Ovary (tissue), 9 donors: ENCODE measurements around the gene CTNNBL1. TPM values are rescaled to one million over a fixed set of nuclear protein-coding genes. Genes with fewer than 3 reads are reported as not detected.

ENCODE experiments used
- DNase-seq, 5 donors: peaks; one replicate each; pipeline ENCODE4 v3.0.0-alpha.2; 2019 to 2020
- H3K27ac ChIP-seq, 2 donors: fragments of 200-600 bp; one replicate each; pipeline versions ENCODE4 v1.5.1 to v1.8.0; 2019 to 2022
- H3K27me3 ChIP-seq: fragments of 200-600 bp; one replicate; pipeline ENCODE4 v1.8.0; 2022
- H3K36me3 ChIP-seq: fragments of 200-600 bp; sonication (generic); one replicate; pipeline ENCODE4 v1.5.1; 2019
- H3K4me1 ChIP-seq: one replicate; pipeline ENCODE4 v1.8.1; 2013; ENCODE audit warnings: mild to moderate bottlenecking, moderate library complexity; ENCODE audit not compliant: insufficient read depth
- H3K4me3 ChIP-seq: fragments of 200-600 bp; sonication (generic); one replicate; pipeline ENCODE4 v1.5.1; 2017
- H3K9me3 ChIP-seq, 2 donors: fragments of 200-600 bp in 1 of 2; sonication (generic) in 1 of 2; one replicate each; pipeline versions ENCODE4 v1.5.1 to v1.8.1; 2013 to 2019; ENCODE audit warnings: mild to moderate bottlenecking in 1 of 2, moderate library complexity in 1 of 2
- CTCF ChIP-seq, 3 donors: fragments of 450-650 bp in 2 of 3; fragments of 200-600 bp in 1 of 3; IDR thresholded peaks; one replicate each; pipeline versions ENCODE4 v1.5.1 to v1.8.0; 2016 to 2022; ENCODE audit warnings: antibody characterized with exemption in 3 of 3, mild to moderate bottlenecking in 1 of 3
- EP300 ChIP-seq: sonication (generic); formaldehyde crosslinking; IDR thresholded peaks from one replicate; pipeline ENCODE4 v1.6.1; 2017; ENCODE audit warnings: antibody characterized with exemption
- POLR2A ChIP-seq: fragments of 450-650 bp; IDR thresholded peaks from one replicate; pipeline ENCODE4 v1.6.1; 2017; ENCODE audit warnings: antibody characterized with exemption, mild to moderate bottlenecking, moderate library complexity
- WGBS, 3 donors: extraction: QIAGEN DNeasy Blood & Tissue Kit in 1 of 3; methylation state at CpG; one replicate each; pipeline versions ENCODE4 v1.1.5 to v1.1.7; 2013 to 2017; 5-methylcytosine and 5-hydroxymethylcytosine counted together
- intact Hi-C, 4 donors: fragments of 100-400 bp; cut with DNase I; formaldehyde crosslinking; loops; one replicate each; pipeline versions ENCODE4 v1.11.0 to v1.15.1; 2022 to 2023
- polyA plus RNA-seq, 2 donors: library from polyadenylated mRNA; stranded (reverse); fragments of 200-250 nt in 1 of 2; fragments of 350-450 nt in 1 of 2; fragmentation: Illumina TruSeq in 1 of 2; extraction: RNeasy Lipid Tissue Mini Kit (QIAGEN cat#74804) in 1 of 2; gene quantifications; one replicate each; pipeline ENCODE4 v1.2.3, GENCODE V29; 2013 to 2014
- total RNA-seq, 7 donors: library from RNA; depleted of rRNA in 2 of 7; stranded (reverse); fragments of >200 nt in 2 of 7; fragmentation: NEBNext Ultra II Directional in 3 of 7; extraction: Animal tissue kit (Norgen Biotek cat#: 25700) in 3 of 7; gene quantifications; one replicate each; pipeline versions ENCODE4 v1.1.0 to v1.2.4, GENCODE V29; 2016 to 2023
- donor health status: DM: no; HTN: no; CAD: no; lungs with moderate emphysema.
- donor health status: DM: no; HTN: no; CAD: no.
- donor health status: Bipolar disorder and iron deficiency.
- donor health status: DM: yes; HTN: yes; CAD: no.
- donor health status: DM: no; HTN: no; CAD: no.
- donor health status: DM: yes; HTN: yes; CAD: no.

Gene CTNNBL1
- total and polyA plus RNA-seq, 9 donors: 17.3 to 58.7 (median 42.3) TPM

GRCh38 chr20:37885042-37885441 lies 191.2 kb downstream of the CTNNBL1 start:
- Histone ChIP-seq H3K4me1 (peaks cover 2% of the 10 kb centered on the region), H3K27ac (no peak overlapping the region), H3K4me3 (no peak overlapping the region), H3K36me3 (no peaks in the 10 kb centered on the region), H3K27me3 (no peaks in the 10 kb centered on the region), H3K9me3 (no peaks in the 10 kb centered on the region)
- TF ChIP-seq CTCF (IDR thresholded peaks at IDR 0.05): no peak
- WGBS, 3 donors: 94 to 96% (median 95%) methylated on average over 8 of the region's 8 CpGs
- no peak for DNase-seq
- intact Hi-C loops: no loop called here

GRCh38 chr20:37885593-37886503 lies 192.0 kb downstream of the CTNNBL1 start:
- intact Hi-C loops: no loop called here
- WGBS, 3 donors: 27 to 45% (median 40%) methylated on average over 31 to 32 of the region's 32 CpGs
- TF ChIP-seq CTCF (IDR thresholded peaks at IDR 0.05): no peak
- no peak for TF ChIP-seq EP300
- no peak for TF ChIP-seq POLR2A
- Histone ChIP-seq H3K27me3 (no peaks in the 10 kb centered on the region), H3K36me3 (no peaks in the 10 kb centered on the region), H3K27ac (no peak overlapping the region), H3K9me3 (no peaks in the 10 kb centered on the region), H3K4me1 (peaks cover 1% of the 10 kb centered on the region), H3K4me3 (no peak overlapping the region)
- no peak for DNase-seq

- intact Hi-C loops: no loop called here
- Histone ChIP-seq H3K9me3 (no peaks in the 10 kb centered on the region), H3K27me3 (no peaks in the 10 kb centered on the region), H3K4me1 (no peaks in the 10 kb centered on the region), H3K27ac (no peak overlapping the region), H3K4me3 (no peak overlapping the region), H3K36me3 (no peaks in the 10 kb centered on the region)
- 64 to 72% (median 70%) methylated on average over 4 of the region's 4 CpGs for WGBS, 3 donors
- DNase-seq: no peak
- TF ChIP-seq EP300 (no peak), POLR2A (no peak), CTCF (IDR thresholded peaks at IDR 0.05) (no peak)
These were observed 193.0 kb downstream of the CTNNBL1 start for GRCh38 chr20:37886851-37887297.

GRCh38 chr20:37888641-37889040 lies 194.8 kb downstream of the CTNNBL1 start:
- WGBS, 3 donors: 89 to 95% (median 91%) methylated on average over 10 of the region's 10 CpGs
- intact Hi-C loops: no loop called here

More at GRCh38 chr20:37888641-37889040, 194.8 kb downstream of the CTNNBL1 start:
- Histone ChIP-seq H3K4me1 (no peaks in the 10 kb centered on the region), H3K27ac (no peak overlapping the region), H3K9me3 (no peaks in the 10 kb centered on the region), H3K27me3 (no peaks in the 10 kb centered on the region), H3K36me3 (no peaks in the 10 kb centered on the region), H3K4me3 (no peak overlapping the region)
- TF ChIP-seq EP300: no peak
- TF ChIP-seq CTCF (IDR thresholded peaks at IDR 0.05): no peak
- no peak for TF ChIP-seq POLR2A
- no peak for DNase-seq
